Right lobe of liver (tissue), 6 donors: ENCODE measurements around the gene LGI1. TPM values are rescaled to one million over a fixed set of nuclear protein-coding genes. Genes with fewer than 3 reads are reported as not detected.

Source experiments
- ATAC-seq, 4 donors: fragments of 200-7000 bp; cut with Tn5 transposase; one replicate each; pipeline ENCODE4 v1.9.1; 2020; ENCODE audit warnings: mild to moderate bottlenecking in 4 of 4, moderate library complexity in 4 of 4
- DNase-seq, 3 donors: peaks; one replicate each; pipeline ENCODE4 v3.0.0-alpha.2; 2020
- H3K27ac ChIP-seq, 3 donors: fragments of 200-600 bp; one replicate each; pipeline ENCODE4 v1.8.0; 2022
- H3K27me3 ChIP-seq, 2 donors: fragments of 200-600 bp; one replicate each; pipeline ENCODE4 v1.8.0; 2022
- H3K36me3 ChIP-seq, 4 donors: fragments of 200-600 bp; sonication (generic) in 1 of 4; one replicate each; pipeline versions ENCODE4 v1.5.1 to v1.8.0; 2017 to 2022; ENCODE audit warnings: control low read depth in 1 of 4
- H3K4me1 ChIP-seq, 4 donors: fragments of 200-600 bp; sonication (generic) in 1 of 4; one replicate each; pipeline versions ENCODE4 v1.5.1 to v1.8.0; 2017 to 2022; ENCODE audit warnings: control low read depth in 1 of 4
- H3K4me3 ChIP-seq, 3 donors: fragments of 200-600 bp; one replicate each; pipeline ENCODE4 v1.8.0; 2022
- H3K9me3 ChIP-seq, 4 donors: fragments of 200-600 bp; sonication (generic) in 1 of 4; one replicate each; pipeline versions ENCODE4 v1.5.1 to v1.8.0; 2017 to 2022; ENCODE audit warnings: control low read depth in 1 of 4
- CTCF ChIP-seq, 4 donors: fragments of 200-600 bp in 3 of 4; fragments of 450-650 bp in 1 of 4; IDR thresholded peaks; one replicate each; pipeline versions ENCODE4 v1.5.1 to v1.8.0; 2016 to 2022; ENCODE audit warnings: antibody characterized with exemption in 4 of 4, mild to moderate bottlenecking in 2 of 4
- POLR2A ChIP-seq: fragments of 450-650 bp; IDR thresholded peaks from one replicate; pipeline ENCODE4 v1.6.1; 2017; ENCODE audit warnings: antibody characterized with exemption, mild to moderate bottlenecking
- WGBS: methylation state at CpG from one replicate; pipeline ENCODE4 v1.1.6; 2018; ENCODE audit warnings: low coverage, low lambda C conversion rate; ENCODE audit not compliant: insufficient coverage; ENCODE audit errors: missing lambda C conversion rate; 5-methylcytosine and 5-hydroxymethylcytosine counted together
- intact Hi-C, 2 donors: fragments of 100-400 bp; cut with DNase I; formaldehyde crosslinking; loops; one replicate each; pipeline versions ENCODE4 v1.11.2 to v1.14.1; 2022
- total RNA-seq, 6 experiments: library from RNA; depleted of rRNA in 2 of 6; stranded (reverse); fragments of >200 nt in 2 of 6; fragmentation: NEBNext Ultra II Directional in 3 of 6; extraction: Animal tissue kit (Norgen Biotek cat#: 25700) in 3 of 6; gene quantifications; one replicate each; pipeline versions ENCODE4 v1.1.0 to v1.2.4, GENCODE V29; 2016 to 2023
- donor health status: DM: no; HTN: yes; CAD: no.
- donor health status: DM: no; HTN: no; CAD: no.
- donor health status: DM: no; HTN: no; CAD: no.
- donor health status: DM: no; HTN: yes; CAD: no.
- donor health status: DM: no; HTN: yes; CAD: no.

The LGI1 gene
- total RNA-seq, 6 experiments from 2014 or later = 0.22 to 2.3 (median 0.86) TPM; not detected in 1

- Histone ChIP-seq H3K9me3 (no peaks in the 10 kb centered on the region), H3K36me3 (no peaks in the 10 kb centered on the region), H3K4me1 (no peaks in the 10 kb centered on the region), H3K4me3 (no peak overlapping the region), H3K27ac (no peak overlapping the region), H3K27me3 (no peaks in the 10 kb centered on the region)
- ATAC-seq = no peak
- intact Hi-C loops = loop anchor here in 1 of 2 donors (10.0 kb wide), 1 partner anchor 73 kb away; no protein-coding TSS in a partner anchor
- no peak for TF ChIP-seq CTCF (IDR thresholded peaks at IDR 0.05)
- TF ChIP-seq POLR2A = no peak
- 56% methylated on average over 3 of the region's 5 CpGs for WGBS
- DNase-seq = peak in 1 of 3 donors; percentile 21
Measured at GRCh38 chr10:93818086-93818485, 60.4 kb downstream of the LGI1 start.

- 67% methylated on average over 4 of the region's 4 CpGs for WGBS
- H3K36me3 ChIP-seq = no peaks in the 10 kb centered on the region
- H3K27ac ChIP-seq = no peak overlapping the region
- no peaks in the 10 kb centered on the region for H3K9me3 ChIP-seq
- DNase-seq (no peak), ATAC-seq (no peak)
- no peak for TF ChIP-seq CTCF (IDR thresholded peaks at IDR 0.05)
- no peak for TF ChIP-seq POLR2A
- intact Hi-C loops = loop anchor here in 1 of 2 donors (10.0 kb wide), 1 partner anchor 75 kb away; no protein-coding TSS in a partner anchor
- no peaks in the 10 kb centered on the region for H3K27me3 ChIP-seq
- H3K4me3 ChIP-seq = no peak overlapping the region
- no peaks in the 10 kb centered on the region for H3K4me1 ChIP-seq
Measured at GRCh38 chr10:93819520-93819919, 61.8 kb downstream of the LGI1 start.

- WGBS = 52% methylated on average over 3 of the region's 3 CpGs
- Histone ChIP-seq H3K36me3 (no peaks in the 10 kb centered on the region), H3K4me3 (no peak overlapping the region), H3K27ac (no peak overlapping the region), H3K9me3 (no peaks in the 10 kb centered on the region), H3K4me1 (no peaks in the 10 kb centered on the region), H3K27me3 (no peaks in the 10 kb centered on the region)
- intact Hi-C loops = no loop called here
- ATAC-seq (no peak), DNase-seq (no peak)
- TF ChIP-seq POLR2A = no peak
- TF ChIP-seq CTCF (IDR thresholded peaks at IDR 0.05) = no peak
Measured at GRCh38 chr10:93820434-93820833, 62.7 kb downstream of the LGI1 start.

- DNase-seq = no peak
- intact Hi-C loops = no loop called here
- Histone ChIP-seq H3K4me1 (no peaks in the 10 kb centered on the region), H3K4me3 (no peak overlapping the region), H3K27ac (no peak overlapping the region), H3K36me3 (no peaks in the 10 kb centered on the region), H3K9me3 (no peaks in the 10 kb centered on the region), H3K27me3 (no peaks in the 10 kb centered on the region)
- TF ChIP-seq POLR2A (no peak), CTCF (IDR thresholded peaks at IDR 0.05) (peak; percentile 47 to 71 (median 58))
- 60% methylated on average over 4 of the region's 4 CpGs for WGBS
- peak; percentile 48 to 80 (median 62) for ATAC-seq
Measured at GRCh38 chr10:93821051-93821772, 63.5 kb downstream of the LGI1 start.
